ENCODE measurements around the gene DLAT.

GRCh38 chr11:111980062-111980461 is 45.1 kb upstream of the DLAT start:
- TF ChIP-seq CTCF (IDR thresholded peaks at IDR 0.05) (no peak), POLR2A (IDR thresholded peaks at IDR 0.05) (no peak), POLR2AphosphoS5 (IDR thresholded peaks at IDR 0.05) (no peak)
